RWPE2 (cell line): ENCODE data around the gene KRT1.

Experiments used
- ATAC-seq: fragments of 200-7000 bp; cut with Tn5 transposase; 3 replicates; pipeline ENCODE4 v1.9.1; 2021; ENCODE audit warnings: low read depth
- DNase-seq: peaks from one replicate; pipeline ENCODE4 v3.0.0-alpha.2; 2020; ENCODE audit warnings: low spot score
- H3K27ac ChIP-seq: fragments of 450-650 bp; 2 replicates; pipeline ENCODE4 v1.5.1; 2017; ENCODE audit warnings: mild to moderate bottlenecking; ENCODE audit not compliant: poor library complexity, severe bottlenecking
- H3K27me3 ChIP-seq: fragments of 250-450 bp; sonication (Bioruptor Pico); 2 replicates; pipeline ENCODE4 v1.5.1; 2021; ENCODE audit warnings: mild to moderate bottlenecking, moderate library complexity; ENCODE audit not compliant: insufficient read depth, poor library complexity, severe bottlenecking
- H3K36me3 ChIP-seq: fragments of 250-450 bp; sonication (Bioruptor Pico); 2 replicates; pipeline ENCODE4 v1.5.1; 2020; ENCODE audit warnings: low read depth, mild to moderate bottlenecking, moderate library complexity
- H3K4me1 ChIP-seq: fragments of 250-450 bp; sonication (Bioruptor Pico); 2 replicates; pipeline ENCODE4 v1.5.1; 2021; ENCODE audit warnings: mild to moderate bottlenecking, moderate library complexity; ENCODE audit not compliant: insufficient read depth, poor library complexity, severe bottlenecking
- H3K4me3 ChIP-seq: fragments of 250-450 bp; sonication (Bioruptor Pico); 2 replicates; pipeline ENCODE4 v1.5.1; 2021; ENCODE audit warnings: mild to moderate bottlenecking, moderate library complexity; ENCODE audit not compliant: severe bottlenecking
- H3K9me3 ChIP-seq: fragments of 250-450 bp; sonication (Bioruptor Pico); 2 replicates; pipeline ENCODE4 v1.5.1; 2021; ENCODE audit warnings: mild to moderate bottlenecking, moderate library complexity; ENCODE audit not compliant: severe bottlenecking
- CTCF ChIP-seq: fragments of 450-650 bp; IDR thresholded peaks from one replicate; pipeline ENCODE4 v1.5.1; 2017; ENCODE audit warnings: mild to moderate bottlenecking, moderate library complexity; ENCODE audit not compliant: poor library complexity, severe bottlenecking

The KRT1 gene

GRCh38 chr12:52661668-52662067 is 18.5 kb downstream of the KRT1 start:
- H3K4me3 ChIP-seq: no peak overlapping the region
- H3K27me3 ChIP-seq: no peaks in the 10 kb centered on the region
- ATAC-seq: no peak
- no peaks in the 10 kb centered on the region for H3K9me3 ChIP-seq
- DNase-seq: no peak
- no peaks in the 10 kb centered on the region for H3K36me3 ChIP-seq
- H3K27ac ChIP-seq: no peak overlapping the region
- TF ChIP-seq CTCF: no peak
- no peaks in the 10 kb centered on the region for H3K4me1 ChIP-seq

DNA sequence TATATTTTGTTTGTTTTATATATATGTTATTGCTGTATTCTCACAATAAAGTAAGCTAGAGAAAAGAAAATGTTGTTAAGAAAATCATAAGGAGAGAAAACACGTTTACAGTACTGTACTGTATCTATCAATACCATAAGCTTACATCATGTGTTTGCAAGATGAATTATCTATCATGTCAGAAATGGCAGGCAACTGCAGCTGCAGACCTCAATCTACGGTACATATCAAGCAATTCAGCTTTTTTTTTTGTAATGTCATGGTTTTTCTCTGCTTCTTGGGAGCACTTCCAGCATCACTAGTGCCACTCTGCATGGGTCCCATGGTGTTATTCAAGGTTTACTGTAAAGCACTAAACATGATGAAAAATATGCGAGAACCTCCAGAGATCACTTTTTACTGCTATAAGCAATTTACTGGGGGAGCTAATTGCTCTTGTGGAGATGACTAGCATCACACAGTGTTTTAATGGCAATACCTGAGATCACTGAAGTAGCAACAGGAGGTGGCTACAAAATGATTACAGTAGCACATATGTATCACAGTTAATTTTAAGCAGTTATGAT is 19.2 kb downstream of the KRT1 start:
- H3K27ac ChIP-seq: no peak overlapping the region
- H3K27me3 ChIP-seq: no peaks in the 10 kb centered on the region
- no peak for DNase-seq

GRCh38 chr12:52659951-52660350 is 20.3 kb downstream of the KRT1 start:
- ATAC-seq (no peak), DNase-seq (no peak)
- Histone ChIP-seq H3K4me3 (no peak overlapping the region), H3K27ac (no peak overlapping the region), H3K9me3 (no peaks in the 10 kb centered on the region), H3K36me3 (no peaks in the 10 kb centered on the region), H3K4me1 (peaks cover 7% of the 10 kb centered on the region), H3K27me3 (no peaks in the 10 kb centered on the region)
- no peak for TF ChIP-seq CTCF

More for the DNA sequence above, 19.2 kb downstream of the KRT1 start:
- Histone ChIP-seq H3K9me3 (no peaks in the 10 kb centered on the region), H3K4me1 (no peaks in the 10 kb centered on the region), H3K36me3 (no peaks in the 10 kb centered on the region), H3K4me3 (no peak overlapping the region)
- TF ChIP-seq CTCF: no peak
- no peak for ATAC-seq

GRCh38 chr12:52659395-52659794 is 20.8 kb downstream of the KRT1 start:
- Histone ChIP-seq H3K27ac (no peak overlapping the region), H3K4me3 (no peak overlapping the region), H3K4me1 (peaks cover 7% of the 10 kb centered on the region), H3K27me3 (no peaks in the 10 kb centered on the region), H3K36me3 (no peaks in the 10 kb centered on the region), H3K9me3 (no peaks in the 10 kb centered on the region)
- ATAC-seq (no peak), DNase-seq (no peak)
- TF ChIP-seq CTCF: no peak

- H3K4me3 ChIP-seq: no peak overlapping the region
- no peaks in the 10 kb centered on the region for H3K36me3 ChIP-seq
- peaks cover 7% of the 10 kb centered on the region for H3K4me1 ChIP-seq
- TF ChIP-seq CTCF: no peak
- H3K27ac ChIP-seq: no peak overlapping the region
- no peaks in the 10 kb centered on the region for H3K27me3 ChIP-seq
- no peak for ATAC-seq
- DNase-seq: no peak
- H3K9me3 ChIP-seq: no peaks in the 10 kb centered on the region
Measured at GRCh38 chr12:52658196-52658595, 22.0 kb downstream of the KRT1 start.
